B cell (primary cell): Measurements from ENCODE around the gene AK8. TPM values are rescaled to one million over a fixed set of nuclear protein-coding genes. Genes with fewer than 3 reads are reported as not detected.

Experiments used
- ATAC-seq: fragments of 200-7000 bp; cut with Tn5 transposase; one replicate; pipeline ENCODE4 v1.10.0; 2021; ENCODE audit warnings: low read depth, mild to moderate bottlenecking, moderate number of reproducible peaks, moderate library complexity
- CTCF ChIA-PET: fragments of 350-600 bp; sonication (Branson Sonifier 250); formaldehyde crosslinking; loops from one replicate; lab custom pipeline; 2021; ENCODE audit warnings: antibody characterized with exemption, inconsistent platforms; lab: Charles Lee
- POLR2A ChIA-PET: fragments of 350-600 bp; sonication (Branson Sonifier 250); formaldehyde crosslinking; loops from one replicate; lab custom pipeline; 2021; ENCODE audit warnings: antibody characterized with exemption; lab: Charles Lee
- DNase-seq: peaks from one replicate; pipeline ENCODE4 v3.0.0; 2013
- H2AFZ ChIP-seq: 2 replicates; pipeline ENCODE4 v1.6.1; 2012; ENCODE audit warnings: mild to moderate bottlenecking, low read depth, low read length; ENCODE audit not compliant: insufficient read depth, poor library complexity, severe bottlenecking
- H3K27ac ChIP-seq, 2 donors: 1 replicate in 1 of 2; 2 replicates in 1 of 2; pipeline ENCODE4 v1.5.1; 2012 to 2013; ENCODE audit warnings: low read length in 2 of 2, mild to moderate bottlenecking in 2 of 2, moderate library complexity in 1 of 2
- H3K27me3 ChIP-seq, 4 experiments: fragments of 200-600 bp in 1 of 4; sonication (generic) in 1 of 4; replicated peaks in 1 of 4; 1 replicate in 2 of 4; 2 replicates in 2 of 4; pipeline versions ENCODE4 v1.6.1 to v1.7.0; 2013 to 2016; ENCODE audit warnings: low read length in 3 of 4, mild to moderate bottlenecking in 2 of 4, mixed read lengths in 1 of 4, moderate library complexity in 1 of 4; ENCODE audit not compliant: insufficient read depth in 4 of 4, control insufficient read depth in 3 of 4; ENCODE audit errors: control extremely low read depth in 1 of 4
- H3K36me3 ChIP-seq, 2 experiments: replicated peaks in 1 of 2; 1 replicate in 1 of 2; 2 replicates in 1 of 2; pipeline versions ENCODE4 v1.6.1 to v1.7.1; 2013; ENCODE audit warnings: low read length in 1 of 2; ENCODE audit not compliant: insufficient read depth in 2 of 2, control insufficient read depth in 1 of 2; ENCODE audit errors: control extremely low read depth in 1 of 2, extremely low read depth in 1 of 2
- H3K4me1 ChIP-seq, 2 donors: fragments of 200-600 bp in 1 of 2; sonication (generic) in 1 of 2; 1 replicate in 1 of 2; 2 replicates in 1 of 2; pipeline versions ENCODE4 v1.5.1 to v1.6.1; 2013 to 2017; ENCODE audit warnings: low read length in 2 of 2; ENCODE audit not compliant: control insufficient read depth in 2 of 2, insufficient read depth in 2 of 2
- H3K4me2 ChIP-seq: replicated peaks from 2 replicates; pipeline ENCODE3; 2012; ENCODE audit warnings: mild to moderate bottlenecking, low read depth, low read length; ENCODE audit not compliant: poor library complexity, severe bottlenecking
- H3K4me3 ChIP-seq, 5 experiments: fragments of 200-600 bp in 1 of 5; sonication (generic) in 1 of 5; 1 replicate in 3 of 5; 2 replicates in 2 of 5; pipeline versions ENCODE4 v1.5.1 to v1.7.0; 2011 to 2016; ENCODE audit warnings: low read length in 4 of 5, mild to moderate bottlenecking in 4 of 5, low read depth in 2 of 5, control low read depth in 1 of 5, moderate library complexity in 1 of 5; ENCODE audit not compliant: insufficient read depth in 1 of 5; ENCODE audit errors: control extremely low read depth in 1 of 5, extremely low read depth in 1 of 5
- H3K79me2 ChIP-seq: fragments of 200-600 bp; sonication (generic); one replicate; pipeline ENCODE4 v1.6.0; 2016; ENCODE audit warnings: low read length; ENCODE audit not compliant: control insufficient read depth, insufficient read depth
- H3K9ac ChIP-seq: fragments of 200-600 bp; sonication (generic); 2 replicates; pipeline ENCODE4 v1.6.1; 2017; ENCODE audit warnings: mild to moderate bottlenecking, low read length, moderate library complexity
- H3K9me3 ChIP-seq, 3 donors: one replicate each; pipeline versions ENCODE4 v1.6.1 to v1.7.1; 2013; ENCODE audit warnings: low read length in 2 of 3; ENCODE audit not compliant: control insufficient read depth in 2 of 3, insufficient read depth in 1 of 3; ENCODE audit errors: control extremely low read depth in 1 of 3
- H4K20me1 ChIP-seq: 2 replicates; pipeline ENCODE4 v1.6.0; 2012; ENCODE audit warnings: mild to moderate bottlenecking, low read length; ENCODE audit not compliant: insufficient read depth, control insufficient read depth, poor library complexity, severe bottlenecking
- H3K27ac Mint-ChIP-seq: one replicate; pipeline ENCODE4 v1.8.0; 2021; ENCODE audit warnings: mixed read lengths
- H3K27me3 Mint-ChIP-seq: one replicate; pipeline ENCODE4 v1.8.0; 2021; ENCODE audit warnings: mixed read lengths
- H3K4me1 Mint-ChIP-seq: one replicate; pipeline ENCODE4 v1.8.0; 2021; ENCODE audit warnings: mixed read lengths
- H3K4me3 Mint-ChIP-seq: one replicate; pipeline ENCODE4 v1.8.0; 2021; ENCODE audit warnings: mixed read lengths
- H3K9me3 Mint-ChIP-seq: one replicate; pipeline ENCODE4 v1.8.0; 2022; ENCODE audit warnings: mixed read lengths; ENCODE audit not compliant: insufficient read depth
- CTCF ChIP-seq: fragments of 200-600 bp; IDR thresholded peaks from one replicate; pipeline ENCODE4 v1.8.0; 2022; ENCODE audit warnings: antibody characterized with exemption, mild to moderate bottlenecking
- EZH2 ChIP-seq: IDR thresholded peaks from 2 replicates; pipeline ENCODE4 v1.6.1; 2012; ENCODE audit warnings: borderline replicate concordance, low read depth, mild to moderate bottlenecking, moderate library complexity, low read length; ENCODE audit not compliant: insufficient read depth, poor library complexity, severe bottlenecking
- WGBS: methylation state at CpG from one replicate; pipeline ENCODE4 v1.1.5; 2013; ENCODE audit warnings: missing lambda C conversion rate; ENCODE audit not compliant: insufficient coverage; 5-methylcytosine and 5-hydroxymethylcytosine counted together
- intact Hi-C: fragments of 100-400 bp; cut with micrococcal nuclease; formaldehyde crosslinking; loops from one replicate; pipeline ENCODE4 v1.10.0; 2022
- polyA plus RNA-seq: library from polyadenylated mRNA; depleted of rRNA; stranded (reverse); fragments of >200 nt; gene quantifications from 2 replicates; pipeline ENCODE4 v1.2.3, GENCODE V29; 2012
- total RNA-seq, 2 donors: library from RNA; stranded (reverse); fragments of 120-200 nt in 1 of 2; gene quantifications; 1 replicate in 1 of 2; 2 replicates in 1 of 2; pipeline versions ENCODE4 v1.2.3 to v1.2.4, GENCODE V29; 2013 to 2022

The AK8 gene
- total and polyA plus RNA-seq, 2 donors (not counting 1 experiment from before 2014, with no cell fraction given): 1.9 to 8.6 TPM

GRCh38 chr9:132804576-132805295 lies 73.3 kb downstream of the AK8 start:
- ChIA-PET POLR2A (no interaction called here), CTCF (no interaction called here)
- Histone ChIP-seq H3K4me3 (no peak overlapping the region), H3K79me2 (no peaks in the 10 kb centered on the region), H3K4me2 (peak overlapping the region; percentile 43), H3K9me3 (no peaks in the 10 kb centered on the region), H3K9ac (no peak overlapping the region), H3K4me1 (peaks cover 18 to 29% of the 10 kb centered on the region in 2 donors), H3K27me3 (peaks cover 0 to 14% (median 0%) of the 10 kb centered on the region in 4 experiments), H3K27ac (no peak overlapping the region), H3K36me3 (no peaks in the 10 kb centered on the region), H4K20me1 (no peaks in the 10 kb centered on the region), H2AFZ (no peak overlapping the region)
- intact Hi-C loops: loop anchor here (5.0 kb wide), 2 partner anchors 98 to 168 kb away; no protein-coding TSS in a partner anchor
- TF ChIP-seq CTCF: no peak
- no peak for TF ChIP-seq EZH2
- peaks cover 21% of the 10 kb centered on the region for H3K4me1 Mint-ChIP-seq
- H3K27me3 Mint-ChIP-seq: peaks cover 26% of the 10 kb centered on the region
- 35% methylated on average over 20 of the region's 20 CpGs for WGBS
- H3K9me3 Mint-ChIP-seq: no peaks in the 10 kb centered on the region
- peak overlapping the region; percentile 34 for H3K4me3 Mint-ChIP-seq
- ATAC-seq (no peak), DNase-seq (peak; percentile 29)
- H3K27ac Mint-ChIP-seq: no peak overlapping the region

DNA sequence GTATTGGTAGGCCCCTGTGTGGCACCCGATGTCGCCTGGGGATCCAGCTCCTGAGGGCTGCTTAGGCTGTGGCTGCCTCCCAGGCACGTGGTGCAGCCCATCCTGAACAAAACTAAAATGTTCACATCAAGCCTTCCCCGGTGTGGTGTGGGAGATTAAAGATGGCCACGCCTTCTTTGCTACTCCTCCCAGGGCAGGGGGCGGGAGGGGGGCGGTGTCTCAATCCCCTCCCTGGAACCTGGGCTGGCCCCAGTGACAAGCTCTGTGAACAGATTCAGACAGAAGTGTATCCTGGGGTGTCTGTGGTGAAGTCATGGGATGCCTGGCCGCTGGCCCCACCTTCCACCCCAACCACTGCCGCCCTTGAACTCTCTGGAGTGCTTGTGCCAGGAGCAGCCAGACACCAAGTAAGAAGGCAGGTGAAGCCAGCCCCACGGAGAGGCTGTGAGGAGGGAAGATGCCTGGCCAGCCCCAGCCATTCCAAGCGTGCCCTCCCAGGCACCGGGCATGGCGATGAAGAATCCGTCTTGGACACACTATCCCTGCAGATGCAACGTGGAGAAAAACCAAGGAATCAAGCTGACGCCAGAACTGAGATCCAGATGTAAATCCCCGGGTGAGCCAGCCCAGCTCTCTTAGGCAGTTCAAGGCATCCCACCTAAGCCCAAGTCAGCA lies 75.8 kb downstream of the AK8 start:
- H3K36me3 ChIP-seq: no peaks in the 10 kb centered on the region
- ChIA-PET CTCF (interaction anchor here (1.1 to 1.5 kb wide), 5 partner anchors 18 to 390 kb away, joined by 3 to 7 read pairs (median 4); no protein-coding TSS in a partner anchor), POLR2A (no interaction called here)
- no peak overlapping the region for H3K27ac Mint-ChIP-seq
- 99% methylated on average over 11 of the region's 17 CpGs for WGBS
- H3K79me2 ChIP-seq: no peaks in the 10 kb centered on the region
- peaks cover 0 to 20% (median 0%) of the 10 kb centered on the region in 4 experiments for H3K27me3 ChIP-seq
- no peak overlapping the region for H3K9ac ChIP-seq
- intact Hi-C loops: loop anchor here (5.0 kb wide), 2 partner anchors 100 to 170 kb away; no protein-coding TSS in a partner anchor
- H3K27ac ChIP-seq: no peak overlapping the region
- ATAC-seq: no peak
- no peak overlapping the region for H3K4me3 ChIP-seq
- peaks cover 13 to 22% of the 10 kb centered on the region in 2 donors for H3K4me1 ChIP-seq
- no peak overlapping the region for H2AFZ ChIP-seq
- H3K4me2 ChIP-seq: no peak overlapping the region
- DNase-seq: no peak
- peaks cover 18% of the 10 kb centered on the region for H3K4me1 Mint-ChIP-seq
- no peaks in the 10 kb centered on the region for H3K9me3 ChIP-seq
- TF ChIP-seq CTCF (no peak), EZH2 (no peak)
- H3K4me3 Mint-ChIP-seq: no peak overlapping the region
- H3K27me3 Mint-ChIP-seq: peaks cover 27% of the 10 kb centered on the region
- no peaks in the 10 kb centered on the region for H3K9me3 Mint-ChIP-seq
- no peaks in the 10 kb centered on the region for H4K20me1 ChIP-seq
